Measurements from ENCODE around the gene NCBP2L.

The NCBP2L gene

GRCh38 chrX:107777536-107777832, at the start of gene NCBP2L:
Gene NCBP2L (plus strand): TSS chrX:107777733. CDS start chrX:107794221, 16,488 bp downstream.
- no peak for DNase-seq

- DNase-seq: no peak
Measured at GRCh38 chrX:107728371-107729099, 49.0 kb upstream of the NCBP2L start.

GRCh38 chrX:107729558-107730297, 47.8 kb upstream of the NCBP2L start:
- no peak for DNase-seq

GRCh38 chrX:107730298-107730655, 47.3 kb upstream of the NCBP2L start:
- no peak for DNase-seq

- DNase-seq: no peak
Measured at GRCh38 chrX:107730991-107731766, 46.4 kb upstream of the NCBP2L start.

GRCh38 chrX:107731831-107732502, 45.6 kb upstream of the NCBP2L start:
- DNase-seq: peak; percentile 76

GRCh38 chrX:107733686-107734085, 43.8 kb upstream of the NCBP2L start:
- DNase-seq: no peak

GRCh38 chrX:107734646-107735045, 42.9 kb upstream of the NCBP2L start:
- no peak for DNase-seq

GRCh38 chrX:107736781-107737531, 40.6 kb upstream of the NCBP2L start:
- DNase-seq: no peak

- no peak for DNase-seq
Measured at GRCh38 chrX:107738272-107738671, 39.3 kb upstream of the NCBP2L start.

GRCh38 chrX:107738768-107739167, 38.8 kb upstream of the NCBP2L start:
- no peak for DNase-seq

GRCh38 chrX:107739541-107739940, 38.0 kb upstream of the NCBP2L start:
- no peak for DNase-seq

GRCh38 chrX:107741404-107741790, 36.1 kb upstream of the NCBP2L start:
- DNase-seq: no peak

- DNase-seq: no peak
Measured at GRCh38 chrX:107742700-107743191, 34.8 kb upstream of the NCBP2L start.

- DNase-seq: no peak
Measured at GRCh38 chrX:107743995-107744394, 33.5 kb upstream of the NCBP2L start.

GRCh38 chrX:107744868-107745267, 32.7 kb upstream of the NCBP2L start:
- no peak for DNase-seq

GRCh38 chrX:107747596-107748161, 29.9 kb upstream of the NCBP2L start:
- DNase-seq: peak; percentile 49

GRCh38 chrX:107748506-107748905, 29.0 kb upstream of the NCBP2L start:
- no peak for DNase-seq

- no peak for DNase-seq
Measured at GRCh38 chrX:107750263-107750662, 27.3 kb upstream of the NCBP2L start.

GRCh38 chrX:107750861-107751445, 26.6 kb upstream of the NCBP2L start:
- DNase-seq: no peak

- no peak for DNase-seq
Measured at GRCh38 chrX:107752043-107752442, 25.5 kb upstream of the NCBP2L start.

GRCh38 chrX:107752714-107753113, 24.8 kb upstream of the NCBP2L start:
- DNase-seq: no peak

Data from EL (cell line).